Measurements from ENCODE around the gene ASTN2.

Gene ASTN2

DNA sequence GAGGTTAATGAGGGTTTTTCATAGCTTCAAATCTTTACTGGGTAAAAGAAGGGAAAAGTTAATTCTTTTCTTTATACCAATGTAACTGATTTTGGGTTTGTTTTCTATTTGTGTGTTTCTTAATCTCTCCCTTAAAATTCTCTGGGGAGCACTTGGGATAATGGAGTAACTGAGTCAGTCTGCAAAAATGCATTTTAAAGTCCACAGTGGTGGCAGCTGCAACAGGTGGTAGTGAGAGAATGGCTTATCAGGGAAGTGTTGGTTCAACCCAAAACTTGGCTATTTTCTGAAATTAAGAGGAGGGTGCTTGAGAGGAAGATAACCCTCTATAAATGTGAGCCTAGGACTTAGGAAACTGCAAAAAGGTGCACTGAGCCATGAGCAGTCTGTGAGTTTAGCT is 39.9 kb upstream of the ASTN2 start:
- no peak overlapping the region for H3K4me3 ChIP-seq (ENCODE audit: low read depth, low read length)
- TF ChIP-seq, protein P1, sequence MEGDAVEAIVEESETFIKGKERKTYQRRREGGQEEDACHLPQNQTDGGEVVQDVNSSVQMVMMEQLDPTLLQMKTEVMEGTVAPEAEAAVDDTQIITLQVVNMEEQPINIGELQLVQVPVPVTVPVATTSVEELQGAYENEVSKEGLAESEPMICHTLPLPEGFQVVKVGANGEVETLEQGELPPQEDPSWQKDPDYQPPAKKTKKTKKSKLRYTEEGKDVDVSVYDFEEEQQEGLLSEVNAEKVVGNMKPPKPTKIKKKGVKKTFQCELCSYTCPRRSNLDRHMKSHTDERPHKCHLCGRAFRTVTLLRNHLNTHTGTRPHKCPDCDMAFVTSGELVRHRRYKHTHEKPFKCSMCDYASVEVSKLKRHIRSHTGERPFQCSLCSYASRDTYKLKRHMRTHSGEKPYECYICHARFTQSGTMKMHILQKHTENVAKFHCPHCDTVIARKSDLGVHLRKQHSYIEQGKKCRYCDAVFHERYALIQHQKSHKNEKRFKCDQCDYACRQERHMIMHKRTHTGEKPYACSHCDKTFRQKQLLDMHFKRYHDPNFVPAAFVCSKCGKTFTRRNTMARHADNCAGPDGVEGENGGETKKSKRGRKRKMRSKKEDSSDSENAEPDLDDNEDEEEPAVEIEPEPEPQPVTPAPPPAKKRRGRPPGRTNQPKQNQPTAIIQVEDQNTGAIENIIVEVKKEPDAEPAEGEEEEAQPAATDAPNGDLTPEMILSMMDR (IDR thresholded peaks at IDR 0.05; ENCODE audit: low read depth, low read length) = no peak

DNA sequence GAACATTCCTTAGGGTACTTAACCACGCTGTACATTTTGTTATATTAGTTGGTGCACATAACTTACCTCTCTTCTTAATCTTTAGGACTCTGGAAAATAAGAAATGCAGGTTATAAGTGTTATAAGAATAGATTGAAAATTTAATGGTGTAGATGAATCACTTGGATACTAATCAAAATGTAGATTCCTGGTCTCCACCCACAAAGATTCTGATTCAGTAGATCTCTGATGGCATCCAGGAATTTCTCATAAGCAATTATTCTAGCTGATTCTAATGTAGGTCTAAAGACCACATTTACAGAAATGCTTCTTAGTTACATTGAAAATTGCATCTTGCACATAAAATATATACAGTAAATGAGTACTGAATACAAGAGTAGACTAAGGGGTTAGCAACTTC is 38.9 kb upstream of the ASTN2 start:
- no peak overlapping the region for H3K4me3 ChIP-seq (ENCODE audit: low read depth, low read length)
- TF ChIP-seq, protein P1 (IDR thresholded peaks at IDR 0.05; ENCODE audit: low read depth, low read length) = no peak

DNA sequence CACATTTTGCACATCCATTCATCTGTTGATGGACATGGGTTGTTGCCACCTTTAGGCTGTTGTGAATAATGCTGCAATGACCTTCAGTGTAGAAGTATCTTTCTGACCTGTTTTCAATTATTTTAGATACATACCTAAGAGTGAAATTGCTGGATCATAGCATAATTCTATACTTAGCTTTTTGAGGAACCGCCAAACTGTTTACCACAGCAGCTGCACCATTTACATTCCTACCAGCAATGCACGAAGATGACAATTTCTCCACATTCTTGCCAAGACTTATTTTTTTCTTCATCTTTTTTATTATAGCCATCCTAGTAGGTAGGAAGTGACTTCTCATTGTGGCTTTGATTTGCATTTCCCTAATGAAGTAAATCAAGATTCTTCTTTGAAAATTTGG is 36.5 kb upstream of the ASTN2 start:
- no peak overlapping the region for H3K4me3 ChIP-seq (ENCODE audit: low read depth, low read length)
- TF ChIP-seq, protein P1 (IDR thresholded peaks at IDR 0.05; ENCODE audit: low read depth, low read length) = no peak

GRCh38 chr9:117448066-117448465 is 33.2 kb upstream of the ASTN2 start:
- H3K4me3 ChIP-seq (ENCODE audit: low read depth, low read length) = no peak overlapping the region
- TF ChIP-seq, protein P1 (IDR thresholded peaks at IDR 0.05; ENCODE audit: low read depth, low read length) = no peak

- TF ChIP-seq, protein P1 (IDR thresholded peaks at IDR 0.05; ENCODE audit: low read depth, low read length) = no peak
- no peak overlapping the region for H3K4me3 ChIP-seq (ENCODE audit: low read depth, low read length)
Measured at GRCh38 chr9:117445631-117446030, 30.8 kb upstream of the ASTN2 start.

DNA sequence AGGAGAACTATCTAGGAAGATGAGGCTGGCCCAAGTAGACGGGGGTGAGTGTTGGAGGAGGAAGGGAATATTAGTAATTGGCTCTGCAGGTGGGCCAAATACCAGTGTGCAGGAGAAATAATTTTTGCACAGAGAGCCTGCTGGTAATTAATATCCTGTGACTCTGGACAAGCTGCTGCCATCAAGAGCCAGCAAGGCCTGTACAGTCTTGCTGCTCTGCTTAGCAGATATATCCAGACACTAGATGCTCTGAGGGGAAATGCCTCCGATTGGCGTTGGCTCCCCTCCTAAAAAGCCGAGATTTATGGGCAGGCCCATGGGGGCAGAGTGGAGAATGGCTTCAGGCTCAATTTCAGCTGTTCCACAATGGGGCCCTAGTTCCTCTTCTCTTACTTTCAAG is 29.6 kb upstream of the ASTN2 start:
- no peak overlapping the region for H3K4me3 ChIP-seq (ENCODE audit: low read depth, low read length)
- TF ChIP-seq, protein P1 (IDR thresholded peaks at IDR 0.05; ENCODE audit: low read depth, low read length) = no peak

DNA sequence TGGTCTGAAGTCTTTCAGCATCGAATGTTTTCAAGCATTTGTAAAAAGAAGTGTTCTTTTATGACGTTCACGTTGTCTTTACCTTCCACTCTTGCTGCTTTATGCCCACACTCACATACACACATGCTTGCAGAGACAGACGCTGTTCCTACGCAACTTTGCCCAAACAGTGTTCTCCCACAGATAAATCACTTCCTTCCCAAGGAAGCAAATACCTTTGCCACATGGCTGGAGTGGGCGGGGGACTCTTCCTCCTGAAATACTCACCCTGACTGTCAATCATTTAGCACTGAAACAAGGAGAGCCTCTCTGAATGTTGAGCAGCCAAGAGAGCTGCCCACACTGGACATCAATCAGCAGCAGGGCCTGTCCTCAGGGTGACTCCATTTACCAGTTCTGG is 22.4 kb upstream of the ASTN2 start:
- TF ChIP-seq, protein P1 (IDR thresholded peaks at IDR 0.05; ENCODE audit: low read depth, low read length) = no peak
- no peak overlapping the region for H3K4me3 ChIP-seq (ENCODE audit: low read depth, low read length)
